ENCODE results near the gene LRRFIP1.

The LRRFIP1 gene

GRCh38 chr2:237746302-237747080 lies 119.1 kb downstream of the LRRFIP1 start:
- peaks cover 71% of the 10 kb centered on the region for H3K79me2 ChIP-seq (ENCODE audit: low read length)
- H3K4me2 ChIP-seq (ENCODE audit: low read depth, low read length) = no peak overlapping the region
- no peaks in the 10 kb centered on the region for H3K9me3 ChIP-seq (replicated peaks; ENCODE audit: insufficient read depth, low read length)
- H3K4me1 ChIP-seq (ENCODE audit: low read length) = 0 out of 2 replicates have a peak, but pooled peaks cover 5% of the 10 kb centered on the region
- TF ChIP-seq EZH2 (optimal IDR thresholded peaks at IDR 0.05; ENCODE audit: low read depth, low read length) = no peak
- TF ChIP-seq EZH2phosphoT487 (IDR thresholded peaks at IDR 0.05; ENCODE audit: low read length) = no peak
- TF ChIP-seq CTCF (IDR thresholded peaks at IDR 0.05; ENCODE audit: low read length) = no peak
- DNase-seq = no peak
- H3K9ac ChIP-seq (ENCODE audit: low read length) = no peak overlapping the region
- no peak overlapping the region for H3K27ac ChIP-seq (ENCODE audit: low read length)
- no peak overlapping the region for H2AFZ ChIP-seq (ENCODE audit: low read length)
- no peaks in the 10 kb centered on the region for H3K36me3 ChIP-seq (replicated peaks; ENCODE audit: insufficient read depth, low read length)
- no peaks in the 10 kb centered on the region for H3K27me3 ChIP-seq (replicated peaks; ENCODE audit: insufficient read depth, low read length)
- H3K9me2 ChIP-seq (replicated peaks; ENCODE audit: insufficient read depth, low read length) = no peaks in the 10 kb centered on the region
- H3K4me3 ChIP-seq (ENCODE audit: low read length) = no peak overlapping the region
- 0 out of 2 replicates have a peak, but pooled peaks cover 3% of the 10 kb centered on the region for H3F3A ChIP-seq (ENCODE audit: insufficient read depth, low read length)
- no peaks in the 10 kb centered on the region; the same call in 1 of the 2 replicates for H4K20me1 ChIP-seq (ENCODE audit: insufficient read depth, low read length)

GRCh38 chr2:237747189-237747588 lies 119.8 kb downstream of the LRRFIP1 start:
- H2AFZ ChIP-seq (ENCODE audit: low read length) = no peak overlapping the region
- no peaks in the 10 kb centered on the region; the same call in 1 of the 2 replicates for H4K20me1 ChIP-seq (ENCODE audit: insufficient read depth, low read length)
- no peaks in the 10 kb centered on the region for H3K9me3 ChIP-seq (replicated peaks; ENCODE audit: insufficient read depth, low read length)
- H3K27me3 ChIP-seq (replicated peaks; ENCODE audit: insufficient read depth, low read length) = no peaks in the 10 kb centered on the region
- TF ChIP-seq EZH2 (optimal IDR thresholded peaks at IDR 0.05; ENCODE audit: low read depth, low read length) (no peak), CTCF (IDR thresholded peaks at IDR 0.05; ENCODE audit: low read length) (no peak), EZH2phosphoT487 (IDR thresholded peaks at IDR 0.05; ENCODE audit: low read length) (no peak)
- no peak overlapping the region for H3K4me2 ChIP-seq (ENCODE audit: low read depth, low read length)
- 0 out of 2 replicates have a peak, but pooled peaks cover 7% of the 10 kb centered on the region for H3F3A ChIP-seq (ENCODE audit: insufficient read depth, low read length)
- H3K27ac ChIP-seq (ENCODE audit: low read length) = no peak overlapping the region
- no peaks in the 10 kb centered on the region for H3K9me2 ChIP-seq (replicated peaks; ENCODE audit: insufficient read depth, low read length)
- H3K4me3 ChIP-seq (ENCODE audit: low read length) = no peak overlapping the region
- H3K4me1 ChIP-seq (ENCODE audit: low read length) = 0 out of 2 replicates have a peak, but pooled peaks cover 8% of the 10 kb centered on the region
- DNase-seq = no peak
- no peak overlapping the region for H3K9ac ChIP-seq (ENCODE audit: low read length)
- H3K79me2 ChIP-seq (ENCODE audit: low read length) = peaks cover 67% of the 10 kb centered on the region
- H3K36me3 ChIP-seq (replicated peaks; ENCODE audit: insufficient read depth, low read length) = no peaks in the 10 kb centered on the region

GRCh38 chr2:237749002-237749401 lies 121.6 kb downstream of the LRRFIP1 start:
- no peaks in the 10 kb centered on the region for H3K27me3 ChIP-seq (replicated peaks; ENCODE audit: insufficient read depth, low read length)
- peaks cover 20% of the 10 kb centered on the region for H3K4me1 ChIP-seq (ENCODE audit: low read length)
- H3K4me3 ChIP-seq (ENCODE audit: low read length) = no peak overlapping the region
- H3K9me2 ChIP-seq (replicated peaks; ENCODE audit: insufficient read depth, low read length) = no peaks in the 10 kb centered on the region
- no peak for TF ChIP-seq CTCF (IDR thresholded peaks at IDR 0.05; ENCODE audit: low read length)
- TF ChIP-seq EZH2 (optimal IDR thresholded peaks at IDR 0.05; ENCODE audit: low read depth, low read length) = no peak
- no peak for TF ChIP-seq EZH2phosphoT487 (IDR thresholded peaks at IDR 0.05; ENCODE audit: low read length)
- H3F3A ChIP-seq (ENCODE audit: insufficient read depth, low read length) = peaks cover 13% of the 10 kb centered on the region
- no peak overlapping the region for H3K4me2 ChIP-seq (ENCODE audit: low read depth, low read length)
- no peak overlapping the region for H3K9ac ChIP-seq (ENCODE audit: low read length)
- H3K36me3 ChIP-seq (replicated peaks; ENCODE audit: insufficient read depth, low read length) = no peaks in the 10 kb centered on the region
- peaks cover 49% of the 10 kb centered on the region for H3K79me2 ChIP-seq (ENCODE audit: low read length)
- H2AFZ ChIP-seq (ENCODE audit: low read length) = no peak overlapping the region
- no peak for DNase-seq
- H3K27ac ChIP-seq (ENCODE audit: low read length) = no peak overlapping the region
- H3K9me3 ChIP-seq (replicated peaks; ENCODE audit: insufficient read depth, low read length) = no peaks in the 10 kb centered on the region
- no peaks in the 10 kb centered on the region; the same call in 1 of the 2 replicates for H4K20me1 ChIP-seq (ENCODE audit: insufficient read depth, low read length)

Data from MM.1S (cell line).